ENCODE results near the gene VPS33A.

Gene VPS33A

GRCh38 chr12:122207391-122207790 is 58.9 kb downstream of the VPS33A start:
- peaks cover 48% of the 10 kb centered on the region for H3K36me3 ChIP-seq (ENCODE audit: low read depth)

GRCh38 chr12:122206976-122207375 is 59.3 kb downstream of the VPS33A start:
- TF ChIP-seq CTCF (IDR thresholded peaks at IDR 0.05; ENCODE audit: poor library complexity, severe bottlenecking) = no peak
- no peak for ATAC-seq (ENCODE audit: low read depth)
- DNase-seq (ENCODE audit: low spot score) = no peak

More at GRCh38 chr12:122207391-122207790, 58.9 kb downstream of the VPS33A start:
- no peak overlapping the region for H3K4me3 ChIP-seq (ENCODE audit: severe bottlenecking)
- ATAC-seq (ENCODE audit: low read depth) (no peak), DNase-seq (ENCODE audit: low spot score) (no peak)
- H3K27me3 ChIP-seq (ENCODE audit: insufficient read depth, poor library complexity, severe bottlenecking) = no peaks in the 10 kb centered on the region
- no peaks in the 10 kb centered on the region for H3K4me1 ChIP-seq (ENCODE audit: insufficient read depth, poor library complexity, severe bottlenecking)
- no peak overlapping the region for H3K27ac ChIP-seq (ENCODE audit: poor library complexity, severe bottlenecking)
- H3K9me3 ChIP-seq (ENCODE audit: severe bottlenecking) = no peaks in the 10 kb centered on the region
- TF ChIP-seq CTCF (IDR thresholded peaks at IDR 0.05; ENCODE audit: poor library complexity, severe bottlenecking) = no peak

GRCh38 chr12:122206111-122206881 is 60.0 kb downstream of the VPS33A start:
- ATAC-seq (ENCODE audit: low read depth) (no peak), DNase-seq (ENCODE audit: low spot score) (no peak)
- no peak overlapping the region for H3K27ac ChIP-seq (ENCODE audit: poor library complexity, severe bottlenecking)
- H3K36me3 ChIP-seq (ENCODE audit: low read depth) = peaks cover 37% of the 10 kb centered on the region
- no peaks in the 10 kb centered on the region for H3K9me3 ChIP-seq (ENCODE audit: severe bottlenecking)
- H3K4me1 ChIP-seq (ENCODE audit: insufficient read depth, poor library complexity, severe bottlenecking) = no peaks in the 10 kb centered on the region
- TF ChIP-seq CTCF (IDR thresholded peaks at IDR 0.05; ENCODE audit: poor library complexity, severe bottlenecking) = no peak
- no peak overlapping the region for H3K4me3 ChIP-seq (ENCODE audit: severe bottlenecking)
- H3K27me3 ChIP-seq (ENCODE audit: insufficient read depth, poor library complexity, severe bottlenecking) = no peaks in the 10 kb centered on the region

More at GRCh38 chr12:122206976-122207375, 59.3 kb downstream of the VPS33A start:
- no peaks in the 10 kb centered on the region for H3K4me1 ChIP-seq (ENCODE audit: insufficient read depth, poor library complexity, severe bottlenecking)
- H3K36me3 ChIP-seq (ENCODE audit: low read depth) = peaks cover 44% of the 10 kb centered on the region
- H3K4me3 ChIP-seq (ENCODE audit: severe bottlenecking) = no peak overlapping the region
- no peaks in the 10 kb centered on the region for H3K9me3 ChIP-seq (ENCODE audit: severe bottlenecking)
- H3K27me3 ChIP-seq (ENCODE audit: insufficient read depth, poor library complexity, severe bottlenecking) = no peaks in the 10 kb centered on the region
- H3K27ac ChIP-seq (ENCODE audit: poor library complexity, severe bottlenecking) = no peak overlapping the region

GRCh38 chr12:122205053-122205925 is 61.0 kb downstream of the VPS33A start:
- DNase-seq (ENCODE audit: low spot score) (no peak), ATAC-seq (ENCODE audit: low read depth) (no peak)
- H3K9me3 ChIP-seq (ENCODE audit: severe bottlenecking) = no peaks in the 10 kb centered on the region
- TF ChIP-seq CTCF (IDR thresholded peaks at IDR 0.05; ENCODE audit: poor library complexity, severe bottlenecking) = no peak
- H3K27me3 ChIP-seq (ENCODE audit: insufficient read depth, poor library complexity, severe bottlenecking) = no peaks in the 10 kb centered on the region
- no peak overlapping the region for H3K27ac ChIP-seq (ENCODE audit: poor library complexity, severe bottlenecking)
- no peaks in the 10 kb centered on the region for H3K4me1 ChIP-seq (ENCODE audit: insufficient read depth, poor library complexity, severe bottlenecking)
- peaks cover 31% of the 10 kb centered on the region for H3K36me3 ChIP-seq (ENCODE audit: low read depth)
- H3K4me3 ChIP-seq (ENCODE audit: severe bottlenecking) = no peak overlapping the region

Data from RWPE2 (cell line).